SH-SY5Y (cell line): Measurements from ENCODE around the gene CARNS1.

Source experiments
- GATA2 ChIP-seq: IDR thresholded peaks from 2 replicates; pipeline ENCODE4 v1.6.1; 2011; ENCODE audit warnings: mild to moderate bottlenecking, low read depth, low read length
- GATA3 ChIP-seq: IDR thresholded peaks from 2 replicates; pipeline ENCODE4 v1.6.1; 2011; ENCODE audit warnings: low read depth, mild to moderate bottlenecking, low read length, moderate library complexity

CARNS1 gene

GRCh38 chr11:67398661-67399563, 16.6 kb upstream of the CARNS1 start:
- TF ChIP-seq GATA3 (no peak), GATA2 (no peak)

- TF ChIP-seq GATA2 (no peak), GATA3 (no peak)
Measured at GRCh38 chr11:67400251-67400941, 15.1 kb upstream of the CARNS1 start.

- TF ChIP-seq GATA2 (no peak), GATA3 (no peak)
Measured at GRCh38 chr11:67400942-67401494, 14.5 kb upstream of the CARNS1 start.

GRCh38 chr11:67401495-67402191, 13.8 kb upstream of the CARNS1 start, which contains the start of gene PPP1CA:
Gene PPP1CA (minus strand): TSS chr11:67401858. CDS start chr11:67401782, 76 bp downstream.
- TF ChIP-seq GATA2 (no peak), GATA3 (no peak)

GRCh38 chr11:67404515-67405195, 10.8 kb upstream of the CARNS1 start:
- TF ChIP-seq GATA2 (no peak), GATA3 (no peak)

- no peak for TF ChIP-seq GATA3
- TF ChIP-seq GATA2 = no peak
Measured at GRCh38 chr11:67405196-67405567, 10.3 kb upstream of the CARNS1 start.

- TF ChIP-seq GATA3 = no peak
- no peak for TF ChIP-seq GATA2
Measured at GRCh38 chr11:67405688-67406339, 9.7 kb upstream of the CARNS1 start.

- no peak for TF ChIP-seq GATA3
- no peak for TF ChIP-seq GATA2
Measured at GRCh38 chr11:67406420-67406968, 9.0 kb upstream of the CARNS1 start.

- TF ChIP-seq GATA3 (no peak), GATA2 (no peak)
Measured at GRCh38 chr11:67406969-67407687, 8.3 kb upstream of the CARNS1 start.

- TF ChIP-seq GATA3 (no peak), GATA2 (no peak)
Measured at GRCh38 chr11:67407688-67408163, 7.8 kb upstream of the CARNS1 start.

- TF ChIP-seq GATA2 = no peak
- TF ChIP-seq GATA3 = no peak
Measured at GRCh38 chr11:67408437-67409200, 6.9 kb upstream of the CARNS1 start.

- no peak for TF ChIP-seq GATA2
- no peak for TF ChIP-seq GATA3
Measured at GRCh38 chr11:67409261-67409666, 6.2 kb upstream of the CARNS1 start.
